NCI-H510A treated with DMSO at 0.1 percent for 48 hours (cell line): Measurements from ENCODE around the gene RAB44.
"Not testable (repeated sequence)": the region's sequence is repeated elsewhere in the genome, so short reads cannot be mapped to it uniquely, and the experiment has no call there.

Source experiments
- DNase-seq: peaks from one replicate; lab custom pipeline; 2025; lab: John Stamatoyannopoulos, UW

Gene RAB44, protein sequence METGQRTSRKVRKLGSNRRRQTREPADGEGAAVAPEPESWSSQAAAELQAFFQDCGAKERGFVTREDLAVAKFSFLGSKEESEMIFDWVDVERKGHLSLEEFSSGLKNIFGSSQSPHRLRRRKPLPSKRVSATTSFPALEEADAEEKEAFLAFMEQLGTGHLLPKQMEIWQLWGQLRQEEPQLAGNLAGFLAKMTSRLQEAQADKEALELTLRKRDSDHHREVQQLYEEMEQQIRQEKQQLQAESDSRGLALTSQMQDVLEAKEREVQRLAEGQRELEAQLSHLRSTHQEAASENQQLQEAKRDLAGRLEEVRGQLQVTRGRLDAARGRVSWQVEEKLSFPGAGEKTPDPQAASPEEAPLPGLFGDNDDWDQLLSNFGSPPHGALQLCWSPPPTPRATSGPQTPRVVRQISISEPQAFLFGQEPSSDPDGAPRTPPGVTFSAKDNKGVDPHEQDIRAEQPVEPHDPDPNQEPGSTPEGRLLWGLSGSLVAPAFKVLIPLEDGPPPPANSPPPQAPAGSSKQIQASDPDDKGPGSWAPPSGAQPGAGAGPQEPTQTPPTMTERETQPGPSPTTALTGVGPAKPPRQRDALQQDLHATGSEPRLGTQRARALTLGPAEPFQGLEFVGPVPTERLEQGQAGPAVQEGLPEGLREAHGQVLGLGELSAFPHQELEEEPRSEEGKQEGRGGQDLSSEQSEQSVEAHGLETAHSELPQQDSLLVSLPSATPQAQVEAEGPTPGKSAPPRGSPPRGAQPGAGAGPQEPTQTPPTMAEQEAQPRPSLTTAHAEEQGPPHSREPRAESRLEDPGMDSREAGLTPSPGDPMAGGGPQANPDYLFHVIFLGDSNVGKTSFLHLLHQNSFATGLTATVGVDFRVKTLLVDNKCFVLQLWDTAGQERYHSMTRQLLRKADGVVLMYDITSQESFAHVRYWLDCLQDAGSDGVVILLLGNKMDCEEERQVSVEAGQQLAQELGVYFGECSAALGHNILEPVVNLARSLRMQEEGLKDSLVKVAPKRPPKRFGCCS

DNA sequence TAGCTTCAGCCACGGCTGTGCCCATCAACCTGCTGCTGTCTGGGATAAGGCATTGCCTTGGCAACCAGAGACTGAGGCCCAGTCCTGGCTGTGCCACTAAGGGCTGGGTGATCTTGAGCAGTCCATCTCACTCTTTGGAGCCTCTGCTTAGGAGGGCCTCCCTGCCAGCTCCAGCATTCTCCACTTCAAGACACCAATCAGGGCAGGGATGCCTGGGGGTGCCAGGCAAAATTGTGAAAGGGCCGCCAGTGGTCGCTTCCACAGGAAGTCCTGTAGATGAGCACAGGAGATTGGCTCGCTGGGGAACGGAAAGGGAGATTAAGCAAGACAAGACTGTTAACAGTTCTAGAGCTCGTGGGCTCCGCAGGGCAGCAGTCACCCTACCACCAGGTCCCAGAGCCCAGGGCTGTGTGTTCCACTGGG is at the start of gene RAB44:
Gene RAB44, plus strand, starts transcription at position 346 of the 423 bp plus-strand sequence. CDS start 6,410 bp downstream, outside the sequence.
- no peak for DNase-seq

DNA sequence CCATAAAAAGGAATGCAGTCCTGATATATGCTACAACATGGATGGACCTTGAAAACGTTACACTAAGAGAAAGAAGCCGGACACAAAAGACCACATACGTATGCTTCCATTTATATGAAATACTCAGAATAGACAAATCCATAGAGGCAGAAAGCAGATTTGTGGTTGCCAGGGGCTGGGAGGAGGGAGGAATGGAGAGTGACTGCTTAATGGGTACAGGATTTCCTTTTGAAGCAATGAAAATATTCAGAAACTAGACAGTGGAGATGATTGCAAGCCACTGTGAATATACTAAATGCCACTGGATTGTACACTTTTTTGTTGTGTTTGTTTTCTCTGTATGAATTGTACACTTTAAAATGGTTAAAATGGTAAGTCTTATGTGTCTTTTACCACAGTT is 48.5 kb upstream of the RAB44 start:
- DNase-seq: no peak

DNA sequence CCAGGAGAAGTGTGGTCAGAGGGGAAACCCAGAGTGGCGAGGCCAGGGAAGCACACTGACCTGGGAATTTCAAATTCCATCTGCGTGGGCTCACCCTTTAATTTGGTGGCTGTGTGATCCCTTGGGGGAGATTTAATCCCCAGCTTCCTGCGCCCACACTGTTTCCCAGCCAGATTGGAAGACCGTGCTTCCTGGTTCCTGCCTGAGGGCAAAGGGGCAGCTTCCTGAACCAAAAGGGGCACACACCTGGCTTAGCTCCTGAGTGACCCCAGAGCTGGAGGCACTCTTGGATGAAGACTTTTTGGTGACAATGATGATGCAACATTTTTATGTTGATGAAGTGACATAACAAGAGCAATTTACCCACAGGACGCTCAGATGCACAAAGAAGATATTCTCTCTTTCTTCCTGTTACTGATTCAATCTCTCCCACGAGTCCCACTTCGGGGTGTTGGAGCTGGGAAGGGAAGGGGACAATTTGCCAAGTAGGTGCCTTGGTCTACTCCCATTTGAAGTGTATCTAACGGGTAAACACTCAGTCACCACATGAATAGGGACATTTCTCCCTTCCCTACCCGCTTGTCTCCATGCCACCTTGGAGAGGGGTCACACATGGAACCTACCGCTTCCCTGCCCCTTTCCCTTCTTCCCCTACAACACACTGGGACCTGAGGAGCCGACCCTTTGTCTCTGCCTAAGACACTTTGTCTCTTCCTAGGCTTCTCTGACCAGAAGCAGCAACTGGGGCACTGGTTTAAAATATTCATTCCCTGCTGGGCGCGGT is 47.7 kb upstream of the RAB44 start:
- DNase-seq: no peak

DNA sequence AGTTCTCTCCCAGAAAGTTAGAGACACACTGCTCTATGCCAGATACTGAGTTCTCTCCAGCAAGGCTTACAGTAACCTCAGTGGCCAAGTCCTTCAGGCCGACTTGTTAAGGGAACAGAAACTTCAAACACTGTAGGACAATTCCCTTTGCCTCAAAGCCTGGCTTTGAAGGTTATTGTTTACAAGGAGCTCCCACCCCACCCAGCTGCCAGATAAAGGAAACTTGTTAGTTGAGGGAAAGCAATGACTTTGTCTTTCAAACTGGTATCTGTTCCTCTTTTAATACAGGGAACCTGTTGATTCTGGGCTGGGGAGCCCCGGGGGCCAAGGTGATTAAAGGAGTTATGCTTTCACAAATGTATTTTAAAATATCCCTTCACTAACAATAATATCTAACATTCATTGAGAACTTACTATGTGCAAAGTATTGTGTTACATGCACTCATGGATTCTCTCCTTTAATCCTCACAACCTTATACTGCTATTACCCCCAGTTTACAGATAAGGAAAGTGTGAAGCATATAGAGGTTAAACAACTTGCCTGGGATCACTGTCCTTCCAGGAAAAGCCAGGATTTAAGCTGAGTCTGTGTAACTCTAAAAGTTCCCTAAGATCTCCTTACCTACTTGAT is 46.7 kb upstream of the RAB44 start:
- no peak for DNase-seq

GRCh38 chr6:36651659-36652379 is 45.8 kb upstream of the RAB44 start:
- no peak for DNase-seq

DNA sequence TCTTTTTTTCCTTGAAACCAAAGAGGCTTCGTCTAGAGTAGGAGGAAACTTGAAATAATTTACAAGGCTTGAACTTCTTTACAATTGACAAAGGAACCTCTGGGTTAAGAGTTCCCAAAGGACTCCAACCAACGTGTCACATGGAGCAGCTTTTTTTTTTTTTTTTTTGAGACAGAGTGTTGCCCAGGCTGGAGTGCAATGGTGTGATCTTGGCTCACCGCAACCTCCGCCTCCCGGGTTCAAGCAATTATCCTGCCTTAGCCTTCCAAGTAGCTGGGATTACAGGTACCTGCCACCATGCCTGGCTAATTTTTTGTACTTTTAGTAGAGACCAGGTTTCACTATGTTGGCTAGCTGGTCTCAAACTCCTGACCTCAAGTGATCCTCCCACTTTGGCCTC is 43.2 kb upstream of the RAB44 start:
- DNase-seq: not testable (repeated sequence)

- DNase-seq: no peak
Observed at GRCh38 chr6:36655085-36655724, 42.4 kb upstream of the RAB44 start.

DNA sequence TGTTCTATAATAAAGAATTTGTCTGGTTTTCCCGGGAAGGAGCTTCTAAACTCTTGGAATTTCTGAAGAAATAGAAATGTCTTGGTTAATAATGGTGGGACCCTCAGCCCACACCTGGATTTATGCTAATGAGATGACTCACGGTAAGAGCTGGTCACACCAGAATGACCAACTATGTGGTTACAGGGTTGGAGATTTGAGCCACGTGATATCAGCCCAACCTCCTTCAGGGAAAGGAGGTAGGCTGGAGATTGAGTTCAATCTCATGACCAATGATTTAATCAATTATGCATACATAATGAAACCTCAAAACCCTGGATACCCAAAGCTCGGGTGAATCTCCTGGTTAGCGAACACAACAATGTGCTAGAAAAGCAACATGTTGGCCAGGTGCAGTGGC is 41.2 kb upstream of the RAB44 start:
- no peak for DNase-seq

GRCh38 chr6:36657271-36657670 is 40.4 kb upstream of the RAB44 start:
- DNase-seq: no peak

- no peak for DNase-seq
Observed at GRCh38 chr6:36657942-36658544, 39.6 kb upstream of the RAB44 start.

GRCh38 chr6:36659271-36659670 is 38.4 kb upstream of the RAB44 start:
- no peak for DNase-seq

DNA sequence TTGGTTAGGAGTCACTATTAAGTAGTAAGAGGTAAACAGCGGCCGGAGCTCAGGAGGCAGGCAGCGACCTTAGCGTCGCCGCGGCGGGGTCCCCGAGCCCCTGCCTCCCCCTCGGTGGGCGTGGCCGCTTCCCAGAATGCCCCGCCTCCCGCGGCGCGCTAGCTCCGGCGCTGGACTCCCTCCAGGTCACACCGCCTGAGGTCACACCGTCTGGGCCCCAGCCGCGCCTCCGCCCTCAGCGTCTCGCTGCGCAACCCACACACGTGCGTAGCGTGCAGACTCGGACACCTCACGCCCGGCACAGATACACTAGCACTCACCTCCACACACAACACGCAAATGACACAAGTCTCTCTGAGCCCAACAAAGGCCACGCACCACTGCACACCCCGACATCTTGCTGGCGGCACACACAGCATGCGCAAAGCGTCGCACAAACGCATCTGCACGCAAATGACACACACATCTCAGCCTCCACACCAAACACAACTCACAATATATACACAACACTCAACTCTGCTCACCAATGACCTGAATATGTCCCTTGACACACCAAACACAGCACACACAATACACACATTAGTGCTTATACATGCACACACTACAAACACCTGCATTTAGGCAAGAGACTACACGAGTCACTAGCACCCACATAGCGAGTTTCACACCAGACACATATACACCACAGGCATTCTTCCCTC is 36.7 kb upstream of the RAB44 start:
- DNase-seq: no peak

- DNase-seq: no peak
Observed at GRCh38 chr6:36662380-36662779, 35.2 kb upstream of the RAB44 start.

DNA sequence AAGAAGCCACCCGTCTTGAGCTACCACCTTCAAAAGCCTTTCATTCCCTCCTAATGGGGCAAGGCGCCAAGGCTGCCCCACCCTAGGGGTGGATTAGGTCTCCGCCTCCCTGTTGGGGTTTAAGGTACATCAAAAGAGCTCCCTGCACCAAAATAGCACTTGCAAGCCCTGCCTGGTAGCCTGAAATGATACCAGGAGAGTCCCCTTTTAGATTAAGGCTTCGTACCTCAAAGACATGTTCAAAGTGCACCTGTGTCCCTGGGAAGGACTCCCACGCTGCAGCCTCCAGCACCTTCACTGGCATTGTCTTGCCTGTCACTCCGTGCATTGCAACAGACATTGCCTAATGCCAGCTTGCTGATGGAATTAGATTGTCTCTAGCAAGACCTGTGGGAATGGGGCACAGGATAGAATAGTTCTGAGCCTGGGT is 34.8 kb upstream of the RAB44 start:
- DNase-seq: no peak

DNA sequence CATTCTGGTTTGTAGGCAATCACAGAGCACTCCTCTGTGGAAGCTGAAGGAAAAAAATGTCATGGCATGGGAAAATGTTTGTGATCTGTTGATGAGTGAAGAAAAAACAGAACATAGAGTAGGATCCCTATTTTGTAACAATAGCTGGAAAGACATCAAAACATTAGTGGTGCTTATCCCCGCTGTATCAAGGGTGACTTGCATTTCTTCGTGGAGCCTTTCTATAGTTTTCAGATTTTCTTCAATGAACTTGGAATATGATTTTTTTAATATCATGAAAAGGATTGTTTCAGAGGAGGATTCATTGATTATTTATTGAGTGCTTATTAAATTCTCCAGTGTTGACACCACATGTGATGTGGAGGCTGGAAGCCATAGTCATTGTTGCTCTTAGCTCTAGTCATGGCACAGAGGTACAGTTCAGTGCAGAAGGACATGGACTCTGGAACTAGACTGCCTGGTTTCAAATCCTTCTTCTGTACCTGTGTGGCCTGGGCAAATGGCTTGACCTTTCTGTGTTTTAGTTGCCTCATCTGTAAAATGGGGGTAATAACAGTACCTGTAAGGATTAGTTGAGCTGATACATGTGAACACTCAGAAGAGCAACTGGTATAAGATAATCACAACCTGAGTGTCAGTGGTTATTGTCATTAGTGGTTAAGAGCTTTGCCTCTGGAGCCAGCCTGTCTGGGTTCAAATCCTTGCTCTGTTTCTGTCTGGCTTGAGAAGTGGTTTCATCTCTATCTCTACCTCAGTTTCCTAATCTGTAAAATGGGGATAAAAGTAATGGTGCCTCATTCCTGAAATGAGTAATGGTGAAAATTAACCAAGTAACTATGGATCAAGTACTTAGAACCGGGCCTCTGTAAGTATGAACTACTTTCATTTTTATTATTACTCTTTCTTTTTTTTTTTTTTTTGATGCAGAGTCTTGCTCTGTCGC is 33.9 kb upstream of the RAB44 start:
- no peak for DNase-seq

- DNase-seq: no peak
Observed at GRCh38 chr6:36665180-36665579, 32.4 kb upstream of the RAB44 start.

- peak; percentile 55 for DNase-seq
Observed at GRCh38 chr6:36666287-36666686, 31.3 kb upstream of the RAB44 start.
